Skin epidermis (tissue), 12 donors: ENCODE results near the gene SIX5.

Experiments used
- H3K27ac ChIP-seq, 21 experiments: fragments of 200-600 bp; sonication (generic) in 11 of 21; one replicate each; pipeline ENCODE4 v1.5.0; 2020; ENCODE audit warnings: mild to moderate bottlenecking in 3 of 21, inconsistent platforms in 2 of 21, moderate library complexity in 2 of 21
- H3K4me3 ChIP-seq, 7 experiments: fragments of 200-600 bp; sonication (generic) in 2 of 7; one replicate each; pipeline ENCODE4 v1.5.0; 2020; ENCODE audit warnings: inconsistent platforms in 2 of 7, mild to moderate bottlenecking in 2 of 7, moderate library complexity in 1 of 7

SIX5 gene

DNA sequence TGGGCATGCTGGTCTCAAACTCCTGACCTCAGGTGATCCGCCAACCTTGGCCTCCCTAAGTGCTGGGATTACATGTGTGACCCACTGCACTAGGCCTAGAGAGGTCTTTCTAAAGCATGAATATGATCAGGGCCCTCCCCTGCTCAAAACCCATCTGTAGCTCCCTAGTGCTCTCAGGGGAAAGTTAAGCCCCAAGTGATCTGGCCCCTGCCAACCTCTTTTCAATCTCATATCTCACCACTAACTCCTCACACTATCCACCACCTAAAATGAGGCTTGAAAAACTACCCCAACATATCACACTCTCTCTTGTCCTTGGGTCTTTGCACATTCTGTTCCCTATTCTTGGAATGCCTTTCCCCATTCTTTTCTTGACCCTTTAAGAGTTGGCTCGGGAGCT, 25.6 kb upstream of the SIX5 start:
- Histone ChIP-seq H3K4me3 (no peak overlapping the region), H3K27ac (no peak overlapping the region)

DNA sequence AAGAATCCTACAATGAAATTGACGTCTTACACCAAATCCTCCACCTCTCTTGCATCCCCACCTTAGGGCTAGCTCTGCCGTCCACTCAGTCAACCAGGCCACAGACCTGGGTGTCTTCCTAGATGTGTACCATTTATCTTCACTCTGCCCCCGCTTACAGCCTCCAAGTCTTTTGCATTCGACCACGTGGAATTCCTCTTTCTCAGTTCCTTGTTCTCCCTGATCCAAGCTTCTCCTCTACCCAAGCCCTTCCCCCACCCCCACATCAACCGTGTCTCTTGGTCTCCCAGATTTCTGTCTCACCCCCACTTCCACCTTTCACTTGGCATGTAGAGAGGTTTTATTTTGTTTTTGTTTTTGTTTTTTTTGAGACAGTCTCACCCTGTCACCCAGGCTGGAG, 24.8 kb upstream of the SIX5 start:
- H3K27ac ChIP-seq, result no peak overlapping the region
- H3K4me3 ChIP-seq, result no peak overlapping the region

DNA sequence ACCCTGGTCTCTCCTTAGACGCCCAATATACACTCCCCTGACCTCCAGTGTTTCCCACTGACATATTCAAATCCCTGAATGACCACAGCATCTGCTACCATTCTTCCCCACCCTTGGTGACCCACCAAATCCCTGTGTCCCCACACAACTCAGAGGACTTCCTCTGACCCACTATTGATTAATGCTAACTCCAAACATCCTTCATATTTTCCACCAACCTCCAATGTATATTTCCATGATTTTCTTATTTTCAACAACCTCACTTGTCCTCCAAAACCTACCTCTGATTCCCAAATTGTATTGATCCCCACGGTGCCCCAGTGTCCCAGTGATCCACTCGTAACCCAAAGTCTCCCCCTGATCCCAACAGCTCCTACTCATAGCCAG, 24.1 kb upstream of the SIX5 start:
- peak overlapping the region in 3 of 7 experiments; percentile 58 to 82 (median 66) for H3K4me3 ChIP-seq
- H3K27ac ChIP-seq, result peak overlapping the region in 1 of 21 experiments; percentile 4

DNA sequence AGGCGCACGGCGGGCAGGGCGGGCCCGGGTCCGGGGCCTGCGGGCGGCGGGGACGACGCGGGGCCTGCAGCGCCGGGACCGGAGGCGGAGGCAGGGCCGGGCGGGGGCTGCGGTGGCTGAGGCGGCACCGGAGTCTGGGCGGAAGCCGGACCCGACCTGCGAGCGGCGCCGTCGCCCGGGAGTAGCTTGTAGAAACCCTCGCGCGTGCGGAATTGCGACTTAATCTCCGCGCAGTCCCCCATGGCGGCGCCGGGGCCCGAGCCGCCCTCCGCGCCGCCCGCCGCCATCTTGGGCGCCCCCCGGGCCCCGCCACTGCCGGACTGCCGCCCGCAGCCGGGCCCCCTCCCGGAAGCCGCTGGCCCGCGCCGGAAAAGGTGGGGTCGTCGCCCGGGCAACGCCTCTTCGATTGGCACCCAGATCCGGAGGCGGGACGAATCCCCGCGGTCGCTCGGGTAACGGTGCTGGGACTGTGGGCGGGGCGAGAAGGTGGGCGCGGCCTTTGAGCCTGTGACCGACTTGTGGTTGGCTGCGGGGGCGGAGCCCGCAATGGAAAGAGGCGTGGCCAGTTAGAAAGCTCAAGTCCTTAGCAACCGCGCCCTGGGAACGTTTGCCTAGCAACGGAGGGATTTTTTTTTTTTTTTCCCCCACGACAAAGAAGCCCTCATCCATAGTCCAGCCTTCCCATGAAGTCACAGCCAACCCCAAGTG, 23.6 kb upstream of the SIX5 start, which contains the start of gene DMWD:
TSS of gene DMWD (minus strand) at position 376 of the 708 bp plus-strand sequence. CDS start at position 287, 89 bp downstream.
- Histone ChIP-seq H3K27ac (peak within 1 kb of the TSS in 20 of 21 experiments; percentile 53 to 89 (median 75)), H3K4me3 (peak within 1 kb of the TSS; percentile 48 to 82 (median 58))

DNA sequence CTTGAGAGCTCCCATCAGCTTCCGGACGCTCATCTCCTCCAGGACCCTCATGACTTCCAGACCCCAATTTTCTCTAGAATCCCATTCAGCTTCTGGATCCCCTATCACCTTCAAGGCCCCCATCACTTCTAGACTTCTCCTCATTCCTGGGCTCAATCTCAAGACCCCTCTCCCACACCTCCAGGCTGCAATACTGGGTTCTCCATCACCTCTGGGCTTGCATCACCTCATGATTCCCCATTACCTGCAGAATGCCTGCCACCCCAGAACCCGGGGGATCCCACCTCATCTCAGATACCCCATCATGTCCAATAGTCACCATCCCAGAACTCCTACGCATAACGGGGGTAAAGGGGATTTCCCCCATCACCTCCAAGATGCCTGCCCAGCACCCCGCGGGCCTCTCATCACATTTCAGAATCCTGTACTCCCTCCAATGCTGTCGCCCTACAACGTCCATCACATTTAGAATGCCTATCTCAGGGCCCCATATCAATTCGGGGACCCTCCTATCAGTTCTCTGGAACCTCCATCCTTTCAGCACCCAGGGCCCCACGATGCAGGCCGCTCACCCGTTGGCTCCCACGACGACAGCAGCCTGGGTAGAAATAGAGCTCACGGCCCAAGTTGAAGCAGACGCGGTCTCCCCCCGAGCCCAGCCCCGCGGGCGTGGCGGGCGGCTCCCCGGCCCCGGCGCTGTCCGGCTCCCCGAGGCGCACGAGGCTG, 22.9 kb upstream of the SIX5 start:
- H3K27ac ChIP-seq, result peak overlapping the region in 19 of 21 experiments; percentile 3 to 89 (median 74)
- peak overlapping the region; percentile 48 to 82 (median 58) for H3K4me3 ChIP-seq

DNA sequence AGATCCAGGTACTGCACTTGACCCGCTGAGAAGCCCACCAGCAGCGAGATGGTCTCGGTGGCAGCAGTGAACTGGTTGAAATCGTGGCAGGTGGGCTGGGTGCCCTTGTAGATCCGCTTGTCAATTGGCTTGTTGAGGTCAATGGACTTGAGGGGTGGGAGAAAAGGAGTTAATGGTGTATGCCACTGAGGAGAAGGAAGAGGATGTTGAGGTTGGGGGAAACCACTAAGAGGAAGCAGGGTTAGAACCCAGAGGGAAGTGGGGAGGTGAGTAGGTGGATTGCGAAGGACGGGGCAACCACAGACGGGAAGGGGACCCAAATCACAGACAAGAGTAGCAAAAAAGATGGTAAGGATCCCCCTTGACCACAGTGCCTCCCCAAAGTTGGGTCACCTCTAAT, 21.9 kb upstream of the SIX5 start:
- no peak overlapping the region for H3K27ac ChIP-seq
- H3K4me3 ChIP-seq, result peak overlapping the region in 1 of 7 experiments; percentile 56

DNA sequence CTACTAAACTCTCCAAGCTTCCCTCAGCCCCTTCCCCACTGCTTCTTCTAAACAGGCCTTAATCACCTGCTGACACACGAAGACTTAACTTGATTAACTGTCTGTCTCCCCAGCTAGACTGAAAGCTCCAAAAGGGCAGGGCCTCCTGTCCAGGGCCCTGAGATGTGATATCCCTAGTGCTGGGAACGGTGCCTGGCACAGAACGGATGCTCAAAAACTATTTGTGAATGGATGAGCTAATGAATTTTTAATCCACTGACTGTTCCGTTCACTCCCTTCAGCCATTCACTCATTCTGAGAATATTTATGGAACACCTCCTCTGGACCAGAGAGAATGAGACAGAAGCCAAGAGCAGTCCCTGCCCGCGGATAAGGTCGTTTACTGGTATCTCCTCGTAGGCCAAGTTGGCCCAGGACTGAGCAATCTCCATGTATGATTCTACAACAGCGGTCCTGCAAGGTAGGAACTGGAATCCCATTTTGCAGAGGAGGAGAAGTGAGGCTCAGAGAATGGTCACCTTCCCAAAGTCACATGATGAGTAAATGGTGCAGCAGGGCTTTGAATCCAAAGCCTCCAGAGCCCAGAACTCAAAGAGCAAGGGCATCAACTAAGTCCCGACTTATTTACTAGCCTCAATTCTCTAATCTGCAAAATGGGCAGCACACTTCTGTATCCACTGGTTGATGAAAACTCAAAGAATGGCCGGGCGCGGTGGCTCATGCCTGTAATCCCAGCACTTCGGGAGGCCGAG, 20.2 kb upstream of the SIX5 start:
- Histone ChIP-seq H3K27ac (no peak overlapping the region), H3K4me3 (no peak overlapping the region)

DNA sequence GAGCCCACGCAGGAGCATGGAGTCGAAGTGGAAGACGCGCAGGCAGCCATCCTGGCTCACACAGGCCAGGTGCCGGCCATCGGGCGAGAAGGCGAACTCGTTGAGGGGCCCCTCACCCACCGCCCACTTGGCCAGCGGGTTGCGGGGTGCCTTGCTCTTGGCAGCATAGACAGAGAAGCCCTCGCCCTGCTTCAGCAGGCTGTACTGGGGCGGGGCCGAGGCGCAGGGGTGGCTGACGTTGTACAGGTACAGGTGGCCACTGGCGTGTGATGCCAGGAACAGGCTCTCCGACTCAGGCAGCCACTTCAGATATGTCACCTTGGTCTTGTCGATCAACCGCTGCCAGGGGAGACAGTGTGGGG, 17.5 kb upstream of the SIX5 start:
- Histone ChIP-seq H3K4me3 (no peak overlapping the region), H3K27ac (no peak overlapping the region)

DNA sequence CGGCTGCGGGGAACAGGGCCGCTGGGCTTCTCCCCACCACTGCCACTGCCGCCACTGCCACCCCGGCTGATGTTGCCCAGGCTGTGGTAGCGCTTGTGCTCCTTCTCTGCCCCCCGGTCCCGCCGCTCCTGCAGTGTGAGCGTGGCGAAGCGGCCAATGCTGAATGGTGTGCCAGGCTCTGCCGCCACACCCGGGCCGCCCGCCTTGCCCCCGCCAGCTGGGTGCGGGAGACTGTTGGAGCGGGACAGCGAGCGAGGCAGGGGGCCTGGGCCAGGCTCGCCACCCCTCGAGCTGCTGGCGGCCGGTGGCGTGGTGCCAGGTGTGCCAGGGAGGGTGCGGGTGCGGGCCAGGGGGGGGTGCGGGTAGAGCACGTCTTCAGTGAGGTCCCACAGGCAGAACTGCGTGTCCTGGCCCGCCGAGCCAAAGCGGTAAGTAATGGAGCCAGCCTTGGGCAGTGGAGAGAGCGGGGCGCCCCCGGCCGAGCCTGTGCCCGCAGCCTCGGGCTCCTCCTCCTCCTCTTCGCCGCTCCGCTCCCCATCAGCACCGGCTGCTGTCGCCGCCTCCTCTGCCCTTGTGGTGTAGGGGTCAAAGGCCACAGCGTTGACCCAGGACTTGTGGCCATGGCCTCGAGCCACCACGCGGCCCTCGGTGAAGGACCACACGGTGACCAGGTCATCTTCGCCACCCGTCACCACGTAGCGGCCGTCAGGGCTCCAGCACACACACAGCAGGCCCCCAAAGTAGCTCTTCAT, 16.9 kb upstream of the SIX5 start:
- no peak overlapping the region for H3K4me3 ChIP-seq
- peak overlapping the region in 7 of 21 experiments; percentile 13 to 84 (median 61) for H3K27ac ChIP-seq

DNA sequence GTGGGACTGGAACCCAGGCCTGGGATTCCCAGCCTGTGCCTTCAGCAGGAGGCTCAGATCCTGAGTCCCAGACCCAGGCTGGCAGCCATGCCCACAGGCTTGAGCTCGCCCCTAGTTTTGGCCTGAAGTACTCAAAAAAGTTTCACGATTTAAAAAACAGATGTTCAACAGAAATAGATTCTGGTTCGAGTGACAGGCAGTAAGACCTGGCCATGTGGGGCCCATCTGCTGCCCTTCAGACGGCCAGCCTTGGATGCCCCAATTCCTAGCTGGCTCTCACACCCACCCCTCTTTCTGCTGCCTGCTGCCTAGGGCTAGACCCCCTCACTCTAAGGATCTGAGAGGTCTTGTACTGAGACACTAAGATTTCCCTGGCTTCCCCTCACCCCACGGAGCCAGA, 16.0 kb upstream of the SIX5 start:
- H3K4me3 ChIP-seq, result no peak overlapping the region
- H3K27ac ChIP-seq, result peak overlapping the region in 13 of 21 experiments; percentile 13 to 84 (median 70)

DNA sequence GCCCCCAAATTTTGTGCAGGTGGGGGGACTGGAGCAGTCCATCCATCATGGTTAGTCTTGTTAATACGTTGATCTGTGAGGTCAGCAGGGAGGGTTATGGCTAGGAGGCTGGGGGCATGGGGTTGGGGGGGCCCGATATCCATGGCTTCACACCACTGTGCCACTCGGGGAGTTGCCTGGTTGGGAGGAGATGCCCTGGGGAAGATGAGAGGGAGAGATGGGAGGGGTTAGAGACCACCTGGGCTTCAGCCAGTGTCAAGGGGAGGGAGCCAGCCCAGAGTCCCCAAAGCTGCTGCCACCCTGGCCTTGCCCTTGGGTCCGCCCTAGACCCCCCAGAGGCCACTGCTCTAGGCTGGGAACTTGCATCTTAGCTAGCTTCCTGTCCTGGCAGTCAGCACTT, 15.0 kb upstream of the SIX5 start:
- Histone ChIP-seq H3K27ac (peak overlapping the region in 20 of 21 experiments; percentile 5 to 84 (median 70)), H3K4me3 (no peak overlapping the region)

DNA sequence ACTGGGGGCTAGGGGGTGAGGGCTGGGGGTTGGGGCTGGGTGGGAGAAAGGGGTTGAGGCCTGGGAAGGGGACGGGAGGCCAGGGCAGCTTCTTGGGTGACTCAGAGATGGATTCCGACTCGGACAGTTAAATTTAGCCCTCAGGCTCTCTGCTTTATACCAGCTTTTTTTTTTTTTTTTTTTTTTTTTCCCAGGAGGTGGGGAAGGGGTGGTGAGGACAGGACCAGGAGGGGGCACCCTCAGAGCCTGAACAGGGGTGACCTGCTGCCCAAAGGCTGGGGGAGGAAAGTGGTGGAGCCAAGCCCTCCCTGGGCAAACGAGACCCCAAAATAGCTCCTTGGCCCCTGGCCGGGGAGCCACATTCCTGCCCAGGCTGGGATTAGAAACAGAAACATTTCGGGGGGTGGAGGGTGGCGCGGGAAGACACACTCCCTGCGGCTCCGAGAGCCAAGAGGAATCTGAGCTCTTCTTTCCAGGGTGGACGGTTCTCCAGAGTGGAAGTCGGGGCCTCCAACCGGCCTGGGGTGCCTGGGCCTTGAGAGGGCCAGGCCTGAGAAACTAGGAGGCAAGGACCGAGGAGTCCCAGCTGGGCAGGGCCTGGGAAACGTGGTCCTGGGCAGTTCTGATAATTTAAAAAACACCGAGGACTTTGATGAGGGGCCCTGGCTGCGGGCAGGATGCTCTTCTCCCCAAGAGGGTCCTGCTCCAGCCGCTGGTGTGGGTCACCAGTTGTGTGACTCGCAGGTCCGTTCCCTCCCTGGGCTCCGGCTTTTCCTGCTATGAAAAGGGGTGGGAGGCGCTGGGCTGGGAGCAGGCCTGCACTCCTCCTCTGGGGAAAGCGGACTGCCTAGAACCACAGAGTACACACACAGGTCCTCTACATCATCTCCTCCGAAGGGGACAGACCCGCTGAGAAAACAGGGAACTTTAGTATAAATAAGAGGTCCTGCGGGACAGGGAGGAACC, 14.1 kb upstream of the SIX5 start:
- H3K27ac ChIP-seq, result peak overlapping the region in 20 of 21 experiments; percentile 5 to 84 (median 70)
- H3K4me3 ChIP-seq, result peak overlapping the region in 3 of 7 experiments; percentile 31 to 39 (median 36)

DNA sequence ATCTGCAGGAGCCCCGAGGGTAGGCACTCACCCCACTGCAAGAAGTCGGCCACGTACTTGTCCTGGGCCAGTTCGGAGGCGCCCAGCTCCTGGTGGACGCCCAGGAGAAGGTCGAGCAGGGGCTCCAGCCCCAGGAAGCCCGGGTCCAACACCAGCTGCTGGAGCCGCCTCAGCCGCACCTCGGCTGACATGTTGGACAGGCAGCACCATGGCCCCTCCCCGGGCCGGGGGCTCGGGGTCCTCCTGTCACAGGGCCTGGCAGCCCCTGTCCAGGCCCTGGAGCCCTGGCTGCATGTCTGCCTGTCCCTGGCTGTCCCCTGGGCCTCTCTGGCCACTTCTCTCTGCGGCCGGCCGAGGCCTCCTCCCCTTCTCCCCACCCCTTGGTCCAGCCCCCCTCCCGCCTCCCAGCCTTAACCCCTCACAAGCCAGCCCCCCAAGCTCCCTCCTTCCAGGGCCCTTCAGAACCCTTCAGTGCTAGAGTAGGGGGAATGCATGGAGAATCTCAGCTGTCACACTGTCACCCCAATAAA, 13.2 kb upstream of the SIX5 start, which contains the start of gene DMPK:
TSS of gene DMPK (minus strand) at position 329 of the 530 bp plus-strand sequence. CDS start at position 191, 138 bp downstream.
- peak within 1 kb of the TSS in 20 of 21 experiments; percentile 5 to 84 (median 70) for H3K27ac ChIP-seq
- peak within 1 kb of the TSS; percentile 28 to 39 (median 34) for H3K4me3 ChIP-seq

DNA sequence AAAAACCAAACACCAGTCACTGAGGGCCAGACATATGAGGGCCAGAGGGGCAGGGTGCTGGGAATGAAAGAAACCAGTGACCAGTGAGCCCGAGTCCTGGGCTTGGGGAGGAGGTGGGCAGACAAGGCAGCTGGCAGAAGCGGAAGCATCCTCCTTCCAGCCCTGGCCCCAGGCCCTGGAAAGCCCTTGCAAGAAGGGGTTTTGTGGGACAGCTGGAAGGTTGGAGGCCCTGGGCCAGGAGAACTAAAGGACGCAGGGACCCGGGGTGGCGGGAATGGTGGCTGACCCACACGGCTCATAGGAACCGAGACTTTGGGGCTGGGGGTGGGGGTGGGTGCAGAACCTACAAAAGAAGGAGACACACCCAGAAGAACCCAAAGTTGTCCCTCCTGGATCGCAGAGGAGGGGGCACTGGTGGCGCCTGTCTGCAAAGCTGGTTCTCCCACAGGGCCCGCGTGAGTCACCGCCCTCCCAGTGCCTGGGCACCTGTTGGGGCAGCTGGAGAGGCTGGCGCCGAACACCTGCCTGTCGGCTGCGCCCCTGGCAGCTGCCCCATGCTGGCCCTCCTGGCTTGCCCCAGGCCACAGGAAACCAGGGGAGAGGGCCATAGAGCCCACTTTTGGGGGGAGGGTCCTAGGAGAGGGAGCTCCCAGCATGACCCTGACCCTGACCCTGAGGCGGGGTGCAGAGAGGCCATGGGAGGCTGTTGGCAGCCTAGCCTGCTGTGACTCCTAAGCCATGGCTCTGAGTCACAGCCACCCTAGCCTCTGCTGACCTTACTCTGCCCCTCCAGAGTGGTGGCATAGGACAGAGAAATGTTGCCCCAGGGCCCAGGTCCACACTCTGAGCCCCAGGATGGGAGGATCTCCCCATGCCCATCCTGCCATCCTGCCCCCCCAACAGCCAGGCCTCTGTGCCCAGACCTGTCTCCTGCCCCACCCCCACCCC, 12.4 kb upstream of the SIX5 start:
- peak overlapping the region; percentile 28 to 39 (median 34) for H3K4me3 ChIP-seq
- peak overlapping the region in 18 of 21 experiments; percentile 5 to 84 (median 72) for H3K27ac ChIP-seq

DNA sequence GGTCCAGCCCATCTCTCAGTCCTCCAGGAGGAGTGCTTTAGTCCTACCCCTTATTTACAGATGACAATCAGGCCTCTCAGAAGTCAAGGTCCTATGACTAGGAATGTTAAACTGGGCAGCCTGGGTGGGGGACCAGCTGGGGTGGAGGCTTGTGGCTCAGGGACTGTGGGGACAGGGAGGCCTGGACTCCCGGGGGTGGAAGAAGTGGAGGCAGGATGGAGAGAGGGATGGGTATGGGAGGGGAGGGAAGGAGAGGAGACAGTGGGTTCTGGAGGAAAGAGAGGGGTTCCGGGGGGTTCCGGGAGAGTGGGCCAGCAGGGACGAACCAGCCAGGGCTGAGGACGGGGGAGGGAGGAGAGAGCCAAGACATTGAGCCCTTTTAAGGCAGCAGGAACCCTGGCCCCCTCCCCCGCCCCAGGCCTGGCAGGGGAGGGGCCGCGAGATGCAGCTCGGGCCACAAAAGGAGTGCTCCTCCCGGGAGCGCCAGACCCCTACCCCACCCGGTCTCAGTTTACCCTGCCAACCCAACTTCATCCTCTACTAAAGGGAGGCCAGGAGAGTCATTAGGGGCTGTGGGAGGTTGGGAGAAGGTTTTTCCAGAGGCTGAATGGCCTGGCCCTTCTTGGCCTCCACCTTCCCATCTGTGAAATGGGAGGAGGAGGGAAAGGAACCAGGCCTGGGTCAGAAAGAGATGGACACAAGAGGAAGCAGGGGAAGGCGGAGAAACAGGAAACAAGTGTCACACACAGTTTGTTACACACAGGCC, 11.6 kb upstream of the SIX5 start:
- Histone ChIP-seq H3K27ac (peak overlapping the region in 4 of 21 experiments; percentile 5 to 78 (median 56)), H3K4me3 (peak overlapping the region in 1 of 7 experiments; percentile 31)

DNA sequence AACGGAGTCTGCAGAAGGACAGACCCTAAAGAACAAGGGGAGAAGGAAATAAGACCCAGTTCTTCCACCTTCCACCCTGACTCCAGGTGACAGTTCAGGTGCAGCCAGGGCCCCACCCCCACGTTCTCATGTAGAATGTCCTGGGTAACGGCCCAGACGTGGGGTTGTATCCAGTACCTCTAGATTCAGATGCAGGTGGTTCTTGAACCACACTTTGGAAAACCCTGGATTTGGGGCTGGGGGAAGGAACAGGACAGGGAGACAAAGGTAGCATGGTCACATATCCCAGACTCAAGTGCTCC, 11.0 kb upstream of the SIX5 start:
- Histone ChIP-seq H3K27ac (peak overlapping the region in 2 of 21 experiments; percentile 5 to 67), H3K4me3 (no peak overlapping the region)
